ENCODE results near the gene DOK7. TPM values are rescaled to one million over a fixed set of nuclear protein-coding genes. Genes with fewer than 3 reads are reported as not detected.

Gene DOK7
- total and polyA plus RNA-seq, 2 donors (not counting 3 experiments of a cell fraction or from before 2014, with no cell fraction given): not detected

GRCh38 chr4:3524349-3524748 is 61.2 kb downstream of the DOK7 start:
- Histone ChIP-seq H3K79me2 (ENCODE audit: control insufficient read depth, insufficient read depth, low read length) (peaks cover 21% of the 10 kb centered on the region), H3K9me3 (replicated peaks; ENCODE audit: control insufficient read depth, insufficient read depth, low read length) (no peaks in the 10 kb centered on the region), H3K9me1 (replicated peaks; ENCODE audit: control insufficient read depth, extremely low read depth, insufficient read depth, low read length) (no peaks in the 10 kb centered on the region), H3K4me2 (ENCODE audit: insufficient read depth, low read length) (no peak overlapping the region), H3K27me3 (ENCODE audit: control insufficient read depth in 2 of 2, insufficient read depth in 2 of 2, low read length in 2 of 2) (no peaks in the 10 kb centered on the region), H3K9ac (replicated peaks; ENCODE audit: extremely low read depth, insufficient read depth, low read length) (no peak overlapping the region), H3K36me3 (ENCODE audit: control insufficient read depth in 2 of 2, extremely low read depth in 1 of 2, insufficient read depth in 2 of 2, low read length in 2 of 2) (peaks cover 9 to 37% of the 10 kb centered on the region in 2 experiments), H4K20me1 (replicated peaks; ENCODE audit: control insufficient read depth, extremely low read depth, insufficient read depth, low read length) (no peaks in the 10 kb centered on the region), H3K4me1 (ENCODE audit: control insufficient read depth, extremely low read depth, insufficient read depth, low read length) (no peaks in the 10 kb centered on the region), H3K4me3 (replicated peaks in 1 of 3; ENCODE audit: insufficient read depth in 1 of 3, low read depth in 1 of 3, low read length in 3 of 3) (no peak overlapping the region), H2AFZ (ENCODE audit: low read depth, low read length) (no peak overlapping the region), H3K27ac (ENCODE audit: insufficient read depth, low read depth, low read length) (no peak overlapping the region)
- ChIA-PET CTCF (no interaction called here), POLR2A (no interaction called here)
- no peak for TF ChIP-seq CTCF (IDR thresholded peaks at IDR 0.05; ENCODE audit: extremely low read depth in 1 of 2, insufficient read depth in 1 of 2, low read depth in 1 of 2, low read length in 2 of 2)
- BruUV-seq (replicated peaks): no TSS peak
- DNase-seq (ENCODE audit: low read depth, low spot score): no peak
- dilution Hi-C loops (cut with MboI; ENCODE audit: extremely low pct_ligation_motif_present, low sequenced_read_pairs): no loop called here
- FAIRE-seq: no peak
- intact Hi-C loops (cut with micrococcal nuclease): no loop called here

GRCh38 chr4:3524920-3525319 is 61.8 kb downstream of the DOK7 start:
- dilution Hi-C loops (cut with MboI; ENCODE audit: extremely low pct_ligation_motif_present, low sequenced_read_pairs): no loop called here
- Histone ChIP-seq H3K4me2 (ENCODE audit: insufficient read depth, low read length) (no peak overlapping the region), H2AFZ (ENCODE audit: low read depth, low read length) (no peak overlapping the region), H3K9me3 (replicated peaks; ENCODE audit: control insufficient read depth, insufficient read depth, low read length) (no peaks in the 10 kb centered on the region), H3K36me3 (ENCODE audit: control insufficient read depth in 2 of 2, extremely low read depth in 1 of 2, insufficient read depth in 2 of 2, low read length in 2 of 2) (peaks cover 5 to 36% of the 10 kb centered on the region in 2 experiments), H3K4me3 (replicated peaks in 1 of 3; ENCODE audit: insufficient read depth in 1 of 3, low read depth in 1 of 3, low read length in 3 of 3) (no peak overlapping the region), H3K9ac (replicated peaks; ENCODE audit: extremely low read depth, insufficient read depth, low read length) (no peak overlapping the region), H3K27ac (ENCODE audit: insufficient read depth, low read depth, low read length) (no peak overlapping the region), H3K9me1 (replicated peaks; ENCODE audit: control insufficient read depth, extremely low read depth, insufficient read depth, low read length) (no peaks in the 10 kb centered on the region), H3K27me3 (ENCODE audit: control insufficient read depth in 2 of 2, insufficient read depth in 2 of 2, low read length in 2 of 2) (no peaks in the 10 kb centered on the region), H3K4me1 (ENCODE audit: control insufficient read depth, extremely low read depth, insufficient read depth, low read length) (no peaks in the 10 kb centered on the region), H4K20me1 (replicated peaks; ENCODE audit: control insufficient read depth, extremely low read depth, insufficient read depth, low read length) (peaks cover 2% of the 10 kb centered on the region), H3K79me2 (ENCODE audit: control insufficient read depth, insufficient read depth, low read length) (peaks cover 27% of the 10 kb centered on the region)
- CTCF ChIA-PET: no interaction called here
- no peak for TF ChIP-seq MYC (IDR thresholded peaks at IDR 0.05; ENCODE audit: low read depth, low read length)
- TF ChIP-seq EZH2 (IDR thresholded peaks at IDR 0.05; ENCODE audit: borderline replicate concordance, low read depth, low read length, severe bottlenecking): no peak
- TF ChIP-seq MAX (IDR thresholded peaks at IDR 0.05; ENCODE audit: insufficient read depth, insufficient read length): no peak
- no TSS peak for BruUV-seq (replicated peaks)
- no peak for FAIRE-seq
- DNase-seq (ENCODE audit: low read depth, low spot score): no peak
- intact Hi-C loops (cut with micrococcal nuclease): no loop called here
- POLR2A ChIA-PET: no interaction called here

Measured in endothelial cell of umbilical vein (primary cell).